PFSK-1 (cell line): ENCODE data around the gene KANK4.

Experiments
- POLR2AphosphoS5 ChIP-seq: IDR thresholded peaks from 2 replicates; pipeline ENCODE4 v1.6.1; 2012; ENCODE audit warnings: low read depth, mild to moderate bottlenecking, control low read depth, low read length, moderate library complexity
- TAF1 ChIP-seq: IDR thresholded peaks from 2 replicates; pipeline ENCODE4 v1.6.1; 2012; ENCODE audit warnings: low read length, control low read depth, borderline replicate concordance; ENCODE audit not compliant: insufficient read depth
- TF ChIP-seq, protein P1 (sequence below), 2 experiments: IDR thresholded peaks; 2 replicates each; pipeline versions ENCODE4 v1.6.1 to v1.8.0; 2011 to 2012; ENCODE audit warnings: low read depth in 2 of 2, low read length in 2 of 2, control low read depth in 1 of 2, inconsistent platforms in 1 of 2, mild to moderate bottlenecking in 1 of 2, moderate library complexity in 1 of 2; ENCODE audit not compliant: insufficient read depth in 1 of 2

DNA sequence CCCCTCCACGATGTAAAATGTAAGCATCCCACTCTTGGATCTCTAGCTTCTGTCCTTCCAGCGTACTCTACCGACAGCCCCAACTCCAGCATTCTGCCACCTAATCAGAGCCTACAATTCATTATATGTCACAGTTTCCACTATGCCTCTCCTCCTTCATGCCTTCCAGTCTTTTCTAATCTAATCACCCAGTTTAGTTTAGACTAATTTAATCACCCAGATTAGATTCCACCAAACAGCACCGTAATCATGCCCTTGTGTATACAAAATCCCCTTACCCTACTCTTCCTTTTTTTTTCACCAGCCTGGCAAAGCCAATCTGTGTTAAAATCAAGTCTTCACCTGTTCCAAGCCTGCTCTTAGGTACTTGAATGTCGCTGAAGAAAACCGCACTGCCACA lies 49.8 kb upstream of the KANK4 start:
- TF ChIP-seq, protein P1, sequence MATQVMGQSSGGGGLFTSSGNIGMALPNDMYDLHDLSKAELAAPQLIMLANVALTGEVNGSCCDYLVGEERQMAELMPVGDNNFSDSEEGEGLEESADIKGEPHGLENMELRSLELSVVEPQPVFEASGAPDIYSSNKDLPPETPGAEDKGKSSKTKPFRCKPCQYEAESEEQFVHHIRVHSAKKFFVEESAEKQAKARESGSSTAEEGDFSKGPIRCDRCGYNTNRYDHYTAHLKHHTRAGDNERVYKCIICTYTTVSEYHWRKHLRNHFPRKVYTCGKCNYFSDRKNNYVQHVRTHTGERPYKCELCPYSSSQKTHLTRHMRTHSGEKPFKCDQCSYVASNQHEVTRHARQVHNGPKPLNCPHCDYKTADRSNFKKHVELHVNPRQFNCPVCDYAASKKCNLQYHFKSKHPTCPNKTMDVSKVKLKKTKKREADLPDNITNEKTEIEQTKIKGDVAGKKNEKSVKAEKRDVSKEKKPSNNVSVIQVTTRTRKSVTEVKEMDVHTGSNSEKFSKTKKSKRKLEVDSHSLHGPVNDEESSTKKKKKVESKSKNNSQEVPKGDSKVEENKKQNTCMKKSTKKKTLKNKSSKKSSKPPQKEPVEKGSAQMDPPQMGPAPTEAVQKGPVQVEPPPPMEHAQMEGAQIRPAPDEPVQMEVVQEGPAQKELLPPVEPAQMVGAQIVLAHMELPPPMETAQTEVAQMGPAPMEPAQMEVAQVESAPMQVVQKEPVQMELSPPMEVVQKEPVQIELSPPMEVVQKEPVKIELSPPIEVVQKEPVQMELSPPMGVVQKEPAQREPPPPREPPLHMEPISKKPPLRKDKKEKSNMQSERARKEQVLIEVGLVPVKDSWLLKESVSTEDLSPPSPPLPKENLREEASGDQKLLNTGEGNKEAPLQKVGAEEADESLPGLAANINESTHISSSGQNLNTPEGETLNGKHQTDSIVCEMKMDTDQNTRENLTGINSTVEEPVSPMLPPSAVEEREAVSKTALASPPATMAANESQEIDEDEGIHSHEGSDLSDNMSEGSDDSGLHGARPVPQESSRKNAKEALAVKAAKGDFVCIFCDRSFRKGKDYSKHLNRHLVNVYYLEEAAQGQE (IDR thresholded peaks at IDR 0.05; ENCODE audit: insufficient read depth in 1 of 2, low read depth in 2 of 2, low read length in 2 of 2) = no peak
- no peak for TF ChIP-seq POLR2AphosphoS5
- no peak for TF ChIP-seq TAF1
